GM12873 (cell line): ENCODE measurements around the gene C4BPA.

Experiments used
- CTCF ChIP-seq: IDR thresholded peaks from 2 replicates; pipeline ENCODE4 v1.5.1; 2012; ENCODE audit warnings: low read depth, mild to moderate bottlenecking, moderate library complexity, low read length, control low read depth; ENCODE audit not compliant: insufficient read depth; ENCODE audit errors: missing control alignments

The C4BPA gene

GRCh38 chr1:207140536-207140935 is 36.5 kb downstream of the C4BPA start:
- TF ChIP-seq CTCF = no peak

GRCh38 chr1:207145401-207146058 is 41.5 kb downstream of the C4BPA start:
- TF ChIP-seq CTCF = no peak

- TF ChIP-seq CTCF = no peak
These were observed 47.9 kb downstream of the C4BPA start for GRCh38 chr1:207151920-207152319.

GRCh38 chr1:207152792-207153468 is 48.9 kb downstream of the C4BPA start:
- TF ChIP-seq CTCF = no peak

GRCh38 chr1:207155028-207155427 is 51.0 kb downstream of the C4BPA start:
- TF ChIP-seq CTCF = no peak

- no peak for TF ChIP-seq CTCF
These were observed 52.1 kb downstream of the C4BPA start for GRCh38 chr1:207156095-207156494.

GRCh38 chr1:207156826-207157225 is 52.8 kb downstream of the C4BPA start:
- no peak for TF ChIP-seq CTCF
